Panc1 (cell line): ENCODE data around the gene IL31RA. TPM values are rescaled to one million over a fixed set of nuclear protein-coding genes. Genes with fewer than 3 reads are reported as not detected.

ENCODE experiments used
- ATAC-seq: fragments of 200-7000 bp; cut with Tn5 transposase; 2 replicates; pipeline ENCODE4 v1.9.1; 2020; ENCODE audit warnings: mild to moderate bottlenecking, moderate library complexity
- BruUV-seq: library from RNA; stranded (reverse); fragments of 400-500 nt; replicated peaks from 2 replicates; lab custom pipeline; 2021; lab: Mats Ljungman, UMichigan
- CTCF ChIA-PET: fragments of 300-600 bp; sonication (Branson Sonifier 250); formaldehyde crosslinking; loops from one replicate; lab custom pipeline; 2022; ENCODE audit warnings: antibody characterized with exemption; lab: Charles Lee
- POLR2A ChIA-PET: fragments of 300-600 bp; sonication (Branson Sonifier 250); formaldehyde crosslinking; loops from one replicate; lab custom pipeline; 2022; ENCODE audit warnings: antibody characterized with exemption; lab: Charles Lee
- DNase-seq: peaks from one replicate; pipeline ENCODE4 v3.0.0-alpha.2; 2010; ENCODE audit warnings: low read depth, low spot score
- H3K27ac ChIP-seq: 2 replicates; pipeline ENCODE4 v1.5.1; 2011; ENCODE audit warnings: mild to moderate bottlenecking, low read length, inconsistent platforms
- H3K27me3 ChIP-seq: fragments of 200-500 bp; sonication (Bioruptor generic); 2 replicates; pipeline ENCODE4 v1.6.0; 2014; ENCODE audit warnings: low read length, inconsistent platforms; ENCODE audit not compliant: control insufficient read depth, insufficient read depth
- H3K36me3 ChIP-seq: fragments of 200-500 bp; sonication (Bioruptor generic); 2 replicates; pipeline ENCODE4 v1.5.1; 2014; ENCODE audit warnings: inconsistent platforms, mild to moderate bottlenecking, low read length, moderate library complexity; ENCODE audit not compliant: control insufficient read depth, insufficient read depth
- H3K4me1 ChIP-seq: 2 replicates; pipeline ENCODE4 v1.5.1; 2011; ENCODE audit warnings: inconsistent platforms, mild to moderate bottlenecking, low read length, moderate library complexity; ENCODE audit not compliant: control insufficient read depth, insufficient read depth
- H3K4me3 ChIP-seq, 2 experiments: 2 replicates each; pipeline ENCODE4 v1.5.1; 2011 to 2012; ENCODE audit warnings: low read depth in 2 of 2, low read length in 2 of 2, mild to moderate bottlenecking in 2 of 2, inconsistent platforms in 1 of 2, moderate library complexity in 1 of 2
- H3K9me3 ChIP-seq: fragments of 200-500 bp; sonication (Bioruptor generic); 2 replicates; pipeline ENCODE4 v1.5.1; 2014; ENCODE audit warnings: low read depth, mild to moderate bottlenecking, inconsistent platforms, low read length, moderate library complexity; ENCODE audit not compliant: control insufficient read depth, insufficient read depth
- POLR2AphosphoS5 ChIP-seq: IDR thresholded peaks from 2 replicates; pipeline ENCODE4 v1.6.1; 2012; ENCODE audit warnings: mild to moderate bottlenecking, low read depth, low read length, moderate library complexity
- SIN3A ChIP-seq: IDR thresholded peaks from 2 replicates; pipeline ENCODE4 v1.6.1; 2012; ENCODE audit warnings: low read depth, mild to moderate bottlenecking, low read length, moderate library complexity, borderline replicate concordance; ENCODE audit not compliant: insufficient read depth
- TCF7L2 ChIP-seq: IDR thresholded peaks from 2 replicates; pipeline ENCODE4 v1.6.1; 2011; ENCODE audit warnings: mild to moderate bottlenecking, low read depth, low read length, inconsistent platforms
- in situ Hi-C: cut with HindIII; loops from 2 replicates; pipeline ENCODE4 v1.10.0; 2016; ENCODE audit warnings: low sequenced_read_pairs, low pct_unique_long_range_greater_than_20kb
- intact Hi-C: fragments of 100-400 bp; cut with micrococcal nuclease; formaldehyde crosslinking; loops from one replicate; pipeline ENCODE4 v1.10.0; 2022; ENCODE audit not compliant: unreplicated experiment
- total RNA-seq: library from RNA; stranded (reverse); gene quantifications from one replicate; pipeline ENCODE4 v1.2.1, GENCODE V29; 2021; ENCODE audit not compliant: unreplicated experiment
- TF ChIP-seq, protein P1 (sequence below): fragments of 450-650 bp; IDR thresholded peaks from 2 replicates; pipeline ENCODE4 v1.5.1; 2017; ENCODE audit warnings: mild to moderate bottlenecking
- TF ChIP-seq, protein P2 (sequence below), 2 experiments: IDR thresholded peaks; 2 replicates each; pipeline ENCODE4 v1.6.1; 2011 to 2012; ENCODE audit warnings: low read depth in 2 of 2, control low read depth in 1 of 2, low read length in 1 of 2, mild to moderate bottlenecking in 1 of 2, moderate library complexity in 1 of 2; ENCODE audit not compliant: insufficient read depth in 1 of 2

The IL31RA gene
- total RNA-seq, 1 experiment from 2014 or later: 3.1 TPM

DNA sequence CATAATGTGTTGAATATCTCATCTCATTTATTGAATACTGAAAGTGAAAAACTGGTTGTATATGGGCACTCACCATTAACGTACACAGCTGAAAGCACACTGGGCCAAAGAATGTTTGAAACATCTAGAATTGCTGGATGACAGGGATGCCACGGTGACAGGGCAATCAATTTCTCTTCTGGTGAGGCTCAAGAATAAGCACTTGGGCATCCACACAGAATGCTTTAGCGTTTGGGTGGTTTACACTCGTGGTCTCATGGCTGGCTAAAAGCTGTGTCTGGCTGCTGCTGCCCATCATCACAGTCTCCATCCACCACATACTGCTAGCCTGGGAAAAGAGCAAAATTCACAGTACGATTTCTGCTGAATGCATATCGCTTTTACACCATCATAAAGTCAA lies 30.7 kb upstream of the IL31RA start:
- intact Hi-C loops (no loop called here), in situ Hi-C loops (no loop called here)
- H3K4me3 ChIP-seq: no peak overlapping the region
- H3K36me3 ChIP-seq: no peaks in the 10 kb centered on the region
- no peak overlapping the region for H3K27ac ChIP-seq
- no peaks in the 10 kb centered on the region for H3K9me3 ChIP-seq
- DNase-seq (no peak), ATAC-seq (no peak)
- 0 out of 2 replicates have a peak, but pooled peaks cover 2% of the 10 kb centered on the region for H3K4me1 ChIP-seq
- TF ChIP-seq TCF7L2 (no peak), SIN3A (no peak), POLR2AphosphoS5 (no peak)
- TF ChIP-seq, protein P1, sequence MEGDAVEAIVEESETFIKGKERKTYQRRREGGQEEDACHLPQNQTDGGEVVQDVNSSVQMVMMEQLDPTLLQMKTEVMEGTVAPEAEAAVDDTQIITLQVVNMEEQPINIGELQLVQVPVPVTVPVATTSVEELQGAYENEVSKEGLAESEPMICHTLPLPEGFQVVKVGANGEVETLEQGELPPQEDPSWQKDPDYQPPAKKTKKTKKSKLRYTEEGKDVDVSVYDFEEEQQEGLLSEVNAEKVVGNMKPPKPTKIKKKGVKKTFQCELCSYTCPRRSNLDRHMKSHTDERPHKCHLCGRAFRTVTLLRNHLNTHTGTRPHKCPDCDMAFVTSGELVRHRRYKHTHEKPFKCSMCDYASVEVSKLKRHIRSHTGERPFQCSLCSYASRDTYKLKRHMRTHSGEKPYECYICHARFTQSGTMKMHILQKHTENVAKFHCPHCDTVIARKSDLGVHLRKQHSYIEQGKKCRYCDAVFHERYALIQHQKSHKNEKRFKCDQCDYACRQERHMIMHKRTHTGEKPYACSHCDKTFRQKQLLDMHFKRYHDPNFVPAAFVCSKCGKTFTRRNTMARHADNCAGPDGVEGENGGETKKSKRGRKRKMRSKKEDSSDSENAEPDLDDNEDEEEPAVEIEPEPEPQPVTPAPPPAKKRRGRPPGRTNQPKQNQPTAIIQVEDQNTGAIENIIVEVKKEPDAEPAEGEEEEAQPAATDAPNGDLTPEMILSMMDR: no peak
- TF ChIP-seq, protein P2, sequence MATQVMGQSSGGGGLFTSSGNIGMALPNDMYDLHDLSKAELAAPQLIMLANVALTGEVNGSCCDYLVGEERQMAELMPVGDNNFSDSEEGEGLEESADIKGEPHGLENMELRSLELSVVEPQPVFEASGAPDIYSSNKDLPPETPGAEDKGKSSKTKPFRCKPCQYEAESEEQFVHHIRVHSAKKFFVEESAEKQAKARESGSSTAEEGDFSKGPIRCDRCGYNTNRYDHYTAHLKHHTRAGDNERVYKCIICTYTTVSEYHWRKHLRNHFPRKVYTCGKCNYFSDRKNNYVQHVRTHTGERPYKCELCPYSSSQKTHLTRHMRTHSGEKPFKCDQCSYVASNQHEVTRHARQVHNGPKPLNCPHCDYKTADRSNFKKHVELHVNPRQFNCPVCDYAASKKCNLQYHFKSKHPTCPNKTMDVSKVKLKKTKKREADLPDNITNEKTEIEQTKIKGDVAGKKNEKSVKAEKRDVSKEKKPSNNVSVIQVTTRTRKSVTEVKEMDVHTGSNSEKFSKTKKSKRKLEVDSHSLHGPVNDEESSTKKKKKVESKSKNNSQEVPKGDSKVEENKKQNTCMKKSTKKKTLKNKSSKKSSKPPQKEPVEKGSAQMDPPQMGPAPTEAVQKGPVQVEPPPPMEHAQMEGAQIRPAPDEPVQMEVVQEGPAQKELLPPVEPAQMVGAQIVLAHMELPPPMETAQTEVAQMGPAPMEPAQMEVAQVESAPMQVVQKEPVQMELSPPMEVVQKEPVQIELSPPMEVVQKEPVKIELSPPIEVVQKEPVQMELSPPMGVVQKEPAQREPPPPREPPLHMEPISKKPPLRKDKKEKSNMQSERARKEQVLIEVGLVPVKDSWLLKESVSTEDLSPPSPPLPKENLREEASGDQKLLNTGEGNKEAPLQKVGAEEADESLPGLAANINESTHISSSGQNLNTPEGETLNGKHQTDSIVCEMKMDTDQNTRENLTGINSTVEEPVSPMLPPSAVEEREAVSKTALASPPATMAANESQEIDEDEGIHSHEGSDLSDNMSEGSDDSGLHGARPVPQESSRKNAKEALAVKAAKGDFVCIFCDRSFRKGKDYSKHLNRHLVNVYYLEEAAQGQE (IDR thresholded peaks at IDR 0.05; ENCODE audit: insufficient read depth in 1 of 2, low read depth in 2 of 2, low read length in 1 of 2): no peak
- BruUV-seq: no TSS peak
- POLR2A ChIA-PET: no interaction called here
- H3K27me3 ChIP-seq: no peaks in the 10 kb centered on the region
- CTCF ChIA-PET: no interaction called here

DNA sequence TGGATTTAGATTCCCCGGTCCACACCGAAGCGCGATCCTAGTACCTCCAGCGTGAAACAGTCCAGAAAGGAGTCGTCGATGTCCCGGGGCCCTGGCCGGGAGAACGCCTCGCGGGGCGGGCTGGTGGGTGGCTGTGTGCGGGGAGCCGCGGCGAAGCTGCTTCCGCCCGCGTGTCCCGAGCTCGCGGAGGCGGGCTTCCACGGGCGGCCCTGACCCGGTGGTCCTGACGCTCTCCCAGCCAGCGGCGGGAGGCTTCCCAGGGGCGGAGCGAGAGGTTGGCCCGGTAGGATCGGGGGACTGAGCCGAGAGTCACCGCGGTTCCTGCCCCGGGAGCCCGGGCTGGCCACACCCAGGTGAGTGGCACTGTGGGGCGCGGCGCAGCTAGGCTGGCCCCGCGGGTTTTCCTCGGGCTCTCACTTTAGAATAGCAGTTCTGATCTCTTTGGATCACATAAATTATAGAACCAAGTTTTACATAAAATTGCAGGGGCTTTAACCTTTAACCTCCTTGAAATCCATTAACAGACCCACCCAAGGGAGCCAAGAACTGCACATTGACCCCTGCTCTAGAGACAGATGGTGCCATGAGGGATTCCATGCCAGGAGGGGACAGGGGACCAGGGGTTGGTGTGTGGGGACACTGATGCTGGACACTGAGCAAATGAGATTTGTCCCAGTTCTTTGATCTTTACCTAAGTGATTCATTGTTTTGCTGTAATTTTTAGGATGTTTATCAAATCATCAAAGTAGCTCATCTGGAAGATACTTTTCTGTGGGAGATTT lies 29.2 kb upstream of the IL31RA start:
- peak overlapping the region; percentile 68 for H3K27ac ChIP-seq
- CTCF ChIA-PET: no interaction called here
- in situ Hi-C loops: no loop called here

More for the DNA sequence above, 29.2 kb upstream of the IL31RA start:
- H3K4me1 ChIP-seq: 0 out of 2 replicates have a peak, but pooled peaks cover 2% of the 10 kb centered on the region
- peak overlapping the region; percentile 49 to 57 for H3K4me3 ChIP-seq
- DNase-seq (no peak), ATAC-seq (peak; percentile 96)
- BruUV-seq: no TSS peak
- no peaks in the 10 kb centered on the region for H3K36me3 ChIP-seq
- no peaks in the 10 kb centered on the region for H3K27me3 ChIP-seq
- intact Hi-C loops: no loop called here
- TF ChIP-seq SIN3A (no peak), POLR2AphosphoS5 (no peak), TCF7L2 (no peak)
- TF ChIP-seq, protein P2 (IDR thresholded peaks at IDR 0.05; ENCODE audit: insufficient read depth in 1 of 2, low read depth in 2 of 2, low read length in 1 of 2): no peak
- TF ChIP-seq, protein P1: no peak
- POLR2A ChIA-PET: no interaction called here
- no peaks in the 10 kb centered on the region for H3K9me3 ChIP-seq
